Liver (tissue), 9 donors: Measurements from ENCODE around the gene NGF. TPM values are rescaled to one million over a fixed set of nuclear protein-coding genes. Genes with fewer than 3 reads are reported as not detected.

Source experiments
- DNase-seq: peaks from one replicate; pipeline ENCODE4 v3.0.0-alpha.2; 2017; ENCODE audit warnings: low spot score
- H3K27ac ChIP-seq, 2 donors: one replicate each; pipeline ENCODE4 v1.7.0; 2013; ENCODE audit warnings: inconsistent platforms in 2 of 2, low read length in 2 of 2, control low read depth in 1 of 2, low read depth in 1 of 2, mild to moderate bottlenecking in 1 of 2
- H3K27me3 ChIP-seq, 4 donors: one replicate each; pipeline versions ENCODE4 v1.6.1 to v1.7.0; 2013; ENCODE audit warnings: low read length in 3 of 4, inconsistent platforms in 1 of 4, mild to moderate bottlenecking in 1 of 4, moderate library complexity in 1 of 4; ENCODE audit not compliant: control insufficient read depth in 4 of 4, insufficient read depth in 4 of 4
- H3K36me3 ChIP-seq, 4 donors: one replicate each; pipeline versions ENCODE4 v1.6.1 to v1.7.0; 2013; ENCODE audit warnings: low read length in 3 of 4, mild to moderate bottlenecking in 3 of 4, low read depth in 1 of 4, moderate library complexity in 1 of 4; ENCODE audit not compliant: control insufficient read depth in 4 of 4, insufficient read depth in 3 of 4
- H3K4me1 ChIP-seq, 4 donors: one replicate each; pipeline versions ENCODE4 v1.6.1 to v1.7.0; 2013; ENCODE audit warnings: low read length in 3 of 4, mild to moderate bottlenecking in 3 of 4, moderate library complexity in 1 of 4; ENCODE audit not compliant: control insufficient read depth in 4 of 4, insufficient read depth in 4 of 4
- H3K4me3 ChIP-seq, 3 donors: one replicate each; pipeline versions ENCODE4 v1.6.1 to v1.7.0; 2013; ENCODE audit warnings: low read length in 3 of 3, control low read depth in 1 of 3, low read depth in 1 of 3, mild to moderate bottlenecking in 1 of 3
- H3K9ac ChIP-seq, 2 donors: one replicate each; pipeline ENCODE4 v1.7.0; 2013; ENCODE audit warnings: low read length in 2 of 2, mild to moderate bottlenecking in 2 of 2, moderate library complexity in 2 of 2, control low read depth in 1 of 2, low read depth in 1 of 2
- H3K9me3 ChIP-seq, 4 donors: one replicate each; pipeline versions ENCODE4 v1.6.1 to v1.7.0; 2013; ENCODE audit warnings: low read length in 3 of 4; ENCODE audit not compliant: control insufficient read depth in 4 of 4
- EGR1 ChIP-seq, 2 donors: IDR thresholded peaks; 2 replicates each; pipeline ENCODE4 v1.6.1; 2016 to 2018; ENCODE audit warnings: antibody characterized with exemption in 2 of 2, low read depth in 2 of 2
- FOXA1 ChIP-seq: IDR thresholded peaks from 2 replicates; pipeline ENCODE4 v1.6.1; 2016; ENCODE audit warnings: antibody characterized with exemption
- HNF4A ChIP-seq, 2 donors: conservative IDR thresholded peaks; 2 replicates each; pipeline ENCODE4 v1.6.1; 2016; ENCODE audit warnings: antibody characterized with exemption in 2 of 2, mild to moderate bottlenecking in 2 of 2
- HNF4G ChIP-seq: IDR thresholded peaks from 2 replicates; pipeline ENCODE4 v1.6.1; 2016; ENCODE audit warnings: antibody characterized with exemption
- JUND ChIP-seq, 2 donors: IDR thresholded peaks; 2 replicates each; pipeline ENCODE4 v1.6.1; 2016; ENCODE audit warnings: antibody characterized with exemption in 2 of 2
- NR2F2 ChIP-seq: IDR thresholded peaks from 2 replicates; pipeline ENCODE4 v1.6.1; 2016; ENCODE audit warnings: antibody characterized with exemption
- RAD21 ChIP-seq, 2 donors: IDR thresholded peaks; 2 replicates each; pipeline ENCODE4 v1.6.1; 2016; ENCODE audit warnings: antibody characterized with exemption in 2 of 2, mild to moderate bottlenecking in 2 of 2
- RXRA ChIP-seq, 2 donors: IDR thresholded peaks; 2 replicates each; pipeline ENCODE4 v1.6.1; 2017 to 2018; ENCODE audit warnings: antibody characterized with exemption in 2 of 2, mild to moderate bottlenecking in 1 of 2
- SP1 ChIP-seq: IDR thresholded peaks from 2 replicates; pipeline ENCODE4 v1.6.1; 2018; ENCODE audit warnings: antibody characterized with exemption, mild to moderate bottlenecking
- TAF1 ChIP-seq: conservative IDR thresholded peaks from 2 replicates; pipeline ENCODE4 v1.6.1; 2016; ENCODE audit warnings: antibody characterized with exemption, mild to moderate bottlenecking
- YY1 ChIP-seq: IDR thresholded peaks from 2 replicates; pipeline ENCODE4 v1.6.1; 2016; ENCODE audit warnings: antibody characterized with exemption, mild to moderate bottlenecking
- WGBS: extraction: QIAGEN DNeasy Blood & Tissue Kit; methylation state at CpG from one replicate; pipeline ENCODE4 v1.1.7; 2013; 5-methylcytosine and 5-hydroxymethylcytosine counted together
- polyA plus RNA-seq, 2 donors: library from polyadenylated mRNA; stranded (reverse) in 1 of 2; unstranded in 1 of 2; fragments of 200-250 nt in 1 of 2; fragments of >200 nt in 1 of 2; fragmentation: Nextera tagmentation in 1 of 2; extraction: Ambion mirVana in 1 of 2; gene quantifications; one replicate each; pipeline versions ENCODE4 v1.2.1 to v1.2.3, GENCODE V29; 2013 to 2015
- total RNA-seq, 2 donors: library from RNA; depleted of rRNA; stranded (reverse); fragments of >200 nt; gene quantifications; one replicate each; pipeline ENCODE4 v1.2.3, GENCODE V29; 2014
- TF ChIP-seq, protein P1 (sequence below): IDR thresholded peaks from 2 replicates; pipeline ENCODE4 v1.6.1; 2016; ENCODE audit warnings: antibody characterized with exemption
- TF ChIP-seq, protein P2 (sequence below): IDR thresholded peaks from 2 replicates; pipeline ENCODE4 v1.6.1; 2016; ENCODE audit warnings: antibody characterized with exemption, mild to moderate bottlenecking
- TF ChIP-seq, protein P3 (sequence below): IDR thresholded peaks from 2 replicates; pipeline ENCODE4 v1.6.1; 2016; ENCODE audit warnings: antibody characterized with exemption
- donor health status: healthy.
- donor health status: healthy.
- donor health status: healthy.
- donor health status: healthy.
- donor health status: healthy.

The NGF gene
- total and polyA plus RNA-seq, 4 donors, result 0.79 to 2.1 (median 1.2) TPM

DNA sequence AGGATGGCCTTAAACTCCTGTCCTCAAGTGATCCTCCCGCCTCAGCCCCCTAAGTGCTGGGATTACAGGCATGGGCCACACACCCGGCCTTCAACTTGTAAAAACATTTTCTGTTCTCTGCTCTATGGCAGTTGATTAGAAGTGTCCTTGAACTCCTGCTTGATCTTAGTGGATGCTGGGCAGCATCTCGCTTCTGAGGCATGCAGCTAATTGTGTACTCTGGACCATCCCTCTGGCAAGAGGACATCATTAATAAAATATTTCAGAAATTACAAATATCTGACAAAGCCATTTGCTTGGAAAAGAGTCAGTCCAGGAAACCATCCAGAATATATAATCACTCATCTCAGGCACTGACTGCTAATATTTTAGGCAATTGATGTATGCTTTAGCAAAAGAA, 8.1 kb downstream of the NGF start:
- 67% methylated on average over 3 of the region's 3 CpGs for WGBS

DNA sequence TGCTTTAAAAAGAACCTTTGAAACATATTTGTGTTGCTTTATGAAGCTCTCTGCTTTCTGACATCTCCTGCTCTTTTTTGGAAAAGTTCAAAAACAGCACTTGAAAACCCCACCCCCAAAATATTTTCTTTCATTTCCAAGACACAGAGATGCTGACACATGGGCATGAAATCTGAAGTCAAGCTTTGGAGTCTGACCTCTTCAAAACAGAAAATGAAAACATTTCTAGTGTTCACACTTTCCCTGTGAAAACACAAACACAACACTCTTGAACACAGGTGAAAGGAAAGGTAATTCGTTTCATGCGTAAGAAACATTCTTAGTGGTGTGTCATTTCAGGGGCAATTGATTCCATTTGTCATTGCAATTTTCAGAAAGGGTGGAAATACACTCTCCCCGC, 10.8 kb downstream of the NGF start:
- Histone ChIP-seq H3K27me3 (peaks cover 0 to 27% (median 0%) of the 10 kb centered on the region in 4 donors), H3K9ac (no peak overlapping the region), H3K4me3 (no peak overlapping the region), H3K9me3 (no peaks in the 10 kb centered on the region), H3K4me1 (no peaks in the 10 kb centered on the region), H3K36me3 (no peaks in the 10 kb centered on the region), H3K27ac (no peak overlapping the region)
- no peak for DNase-seq
- no peak for TF ChIP-seq TAF1
- TF ChIP-seq, protein P1, sequence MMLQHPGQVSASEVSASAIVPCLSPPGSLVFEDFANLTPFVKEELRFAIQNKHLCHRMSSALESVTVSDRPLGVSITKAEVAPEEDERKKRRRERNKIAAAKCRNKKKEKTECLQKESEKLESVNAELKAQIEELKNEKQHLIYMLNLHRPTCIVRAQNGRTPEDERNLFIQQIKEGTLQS, result no peak
- TF ChIP-seq NR2F2, result no peak
- no peak for TF ChIP-seq RXRA (IDR thresholded peaks at IDR 0.05)
- TF ChIP-seq FOXA1, result no peak
- TF ChIP-seq EGR1 (IDR thresholded peaks at IDR 0.05; ENCODE audit: low read depth in 2 of 2), result no peak
- TF ChIP-seq HNF4G, result no peak
- TF ChIP-seq, protein P2, sequence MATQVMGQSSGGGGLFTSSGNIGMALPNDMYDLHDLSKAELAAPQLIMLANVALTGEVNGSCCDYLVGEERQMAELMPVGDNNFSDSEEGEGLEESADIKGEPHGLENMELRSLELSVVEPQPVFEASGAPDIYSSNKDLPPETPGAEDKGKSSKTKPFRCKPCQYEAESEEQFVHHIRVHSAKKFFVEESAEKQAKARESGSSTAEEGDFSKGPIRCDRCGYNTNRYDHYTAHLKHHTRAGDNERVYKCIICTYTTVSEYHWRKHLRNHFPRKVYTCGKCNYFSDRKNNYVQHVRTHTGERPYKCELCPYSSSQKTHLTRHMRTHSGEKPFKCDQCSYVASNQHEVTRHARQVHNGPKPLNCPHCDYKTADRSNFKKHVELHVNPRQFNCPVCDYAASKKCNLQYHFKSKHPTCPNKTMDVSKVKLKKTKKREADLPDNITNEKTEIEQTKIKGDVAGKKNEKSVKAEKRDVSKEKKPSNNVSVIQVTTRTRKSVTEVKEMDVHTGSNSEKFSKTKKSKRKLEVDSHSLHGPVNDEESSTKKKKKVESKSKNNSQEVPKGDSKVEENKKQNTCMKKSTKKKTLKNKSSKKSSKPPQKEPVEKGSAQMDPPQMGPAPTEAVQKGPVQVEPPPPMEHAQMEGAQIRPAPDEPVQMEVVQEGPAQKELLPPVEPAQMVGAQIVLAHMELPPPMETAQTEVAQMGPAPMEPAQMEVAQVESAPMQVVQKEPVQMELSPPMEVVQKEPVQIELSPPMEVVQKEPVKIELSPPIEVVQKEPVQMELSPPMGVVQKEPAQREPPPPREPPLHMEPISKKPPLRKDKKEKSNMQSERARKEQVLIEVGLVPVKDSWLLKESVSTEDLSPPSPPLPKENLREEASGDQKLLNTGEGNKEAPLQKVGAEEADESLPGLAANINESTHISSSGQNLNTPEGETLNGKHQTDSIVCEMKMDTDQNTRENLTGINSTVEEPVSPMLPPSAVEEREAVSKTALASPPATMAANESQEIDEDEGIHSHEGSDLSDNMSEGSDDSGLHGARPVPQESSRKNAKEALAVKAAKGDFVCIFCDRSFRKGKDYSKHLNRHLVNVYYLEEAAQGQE, result no peak
- WGBS, result 91% methylated on average over 3 of the region's 3 CpGs

More for the DNA sequence above, 8.1 kb downstream of the NGF start:
- H3K27ac ChIP-seq, result no peak overlapping the region
- peaks cover 0 to 24% (median 1%) of the 10 kb centered on the region in 4 donors for H3K27me3 ChIP-seq
- no peak for DNase-seq
- H3K36me3 ChIP-seq, result no peaks in the 10 kb centered on the region
- peak; percentile 26 to 42 for TF ChIP-seq RXRA (IDR thresholded peaks at IDR 0.05)
- TF ChIP-seq RAD21 (IDR thresholded peaks at IDR 0.05), result peak in 1 of 2 donors; percentile 7
- no peak for TF ChIP-seq YY1
- peak; percentile 75 for TF ChIP-seq NR2F2
- H3K9me3 ChIP-seq, result no peaks in the 10 kb centered on the region
- no peak overlapping the region for H3K9ac ChIP-seq
- H3K4me3 ChIP-seq, result no peak overlapping the region
- H3K4me1 ChIP-seq, result no peaks in the 10 kb centered on the region

DNA sequence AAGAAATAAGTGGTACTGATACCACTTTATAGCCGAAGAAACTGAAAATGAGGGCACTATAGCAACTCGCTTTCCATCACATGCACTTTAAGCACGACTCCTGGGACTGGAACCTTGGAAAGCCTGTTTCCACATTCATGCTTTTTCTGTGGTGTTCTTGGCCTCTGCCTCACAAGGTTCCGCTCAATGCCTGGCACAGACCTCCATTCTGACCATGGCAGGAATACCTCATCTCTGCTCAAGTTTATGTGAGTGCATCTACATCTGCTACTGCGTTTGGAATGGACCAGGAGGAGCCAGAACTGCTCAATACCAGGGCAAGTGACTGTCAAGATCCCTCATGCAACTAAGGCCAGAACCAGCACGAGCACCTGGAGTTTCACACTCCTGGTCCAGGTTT, 11.6 kb downstream of the NGF start:
- Histone ChIP-seq H3K9me3 (no peaks in the 10 kb centered on the region), H3K4me3 (no peak overlapping the region), H3K27me3 (peaks cover 0 to 24% (median 0%) of the 10 kb centered on the region in 4 donors), H3K4me1 (no peaks in the 10 kb centered on the region), H3K27ac (no peak overlapping the region), H3K36me3 (no peaks in the 10 kb centered on the region), H3K9ac (no peak overlapping the region)
- WGBS, result 86% methylated on average over 6 of the region's 6 CpGs
- no peak for DNase-seq
- no peak for TF ChIP-seq JUND (IDR thresholded peaks at IDR 0.05)

DNA sequence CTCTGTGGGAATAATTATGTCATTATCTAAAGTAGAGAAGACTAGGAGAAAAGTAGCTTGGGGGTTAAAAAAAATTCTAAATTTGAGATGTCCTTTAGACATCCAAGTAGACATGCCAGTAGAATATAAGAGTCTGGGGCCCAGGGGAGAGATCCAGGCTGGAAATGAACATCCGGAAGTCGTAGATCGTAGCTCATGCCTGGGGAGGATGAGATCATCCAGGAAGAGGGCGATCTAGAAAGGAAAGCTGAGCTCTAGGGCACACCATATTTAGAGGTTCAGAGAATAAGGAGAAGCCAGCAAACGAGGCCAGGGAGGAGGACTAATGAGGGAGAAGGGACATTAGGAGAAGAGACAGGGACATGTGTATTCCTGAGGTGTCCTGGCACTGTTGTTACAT, 12.2 kb downstream of the NGF start:
- DNase-seq, result no peak
- Histone ChIP-seq H3K9ac (no peak overlapping the region), H3K4me3 (no peak overlapping the region), H3K36me3 (no peaks in the 10 kb centered on the region), H3K27ac (no peak overlapping the region), H3K27me3 (peaks cover 0 to 24% (median 0%) of the 10 kb centered on the region in 4 donors), H3K9me3 (no peaks in the 10 kb centered on the region), H3K4me1 (no peaks in the 10 kb centered on the region)
- 78% methylated on average over 5 of the region's 5 CpGs for WGBS
- TF ChIP-seq, protein P1, result no peak
- TF ChIP-seq FOXA1 (no peak), JUND (IDR thresholded peaks at IDR 0.05) (no peak), SP1 (no peak), HNF4G (no peak), YY1 (no peak), RXRA (IDR thresholded peaks at IDR 0.05) (no peak), NR2F2 (no peak), HNF4A (conservative IDR thresholded peaks at IDR 0.05) (no peak), TAF1 (no peak)
- TF ChIP-seq, protein P3, sequence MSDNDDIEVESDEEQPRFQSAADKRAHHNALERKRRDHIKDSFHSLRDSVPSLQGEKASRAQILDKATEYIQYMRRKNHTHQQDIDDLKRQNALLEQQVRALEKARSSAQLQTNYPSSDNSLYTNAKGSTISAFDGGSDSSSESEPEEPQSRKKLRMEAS, result no peak
- TF ChIP-seq, protein P2, result no peak
